Bronchial epithelial cell (primary cell): Measurements from ENCODE around the gene DENND1A. TPM values are rescaled to one million over a fixed set of nuclear protein-coding genes. Genes with fewer than 3 reads are reported as not detected.

Experiments used
- DNase-seq: peaks from one replicate; pipeline ENCODE4 v3.0.0-alpha.2; 2010; ENCODE audit warnings: low read depth
- FAIRE-seq: peaks from 2 replicates; lab custom pipeline; 2011; peaks lifted over from hg19 to GRCh38; lab: Jason Lieb, UNC
- H3K27me3 ChIP-seq: 2 replicates; pipeline ENCODE4 v1.5.1; 2011; ENCODE audit warnings: low read length; ENCODE audit not compliant: control insufficient read depth, insufficient read depth
- H3K36me3 ChIP-seq: 2 replicates; pipeline ENCODE4 v1.5.1; 2011; ENCODE audit warnings: low read length; ENCODE audit not compliant: control insufficient read depth, insufficient read depth
- H3K4me3 ChIP-seq: 2 replicates; pipeline ENCODE4 v1.5.1; 2011; ENCODE audit warnings: mild to moderate bottlenecking, low read depth, low read length, control low read depth
- CTCF ChIP-seq: IDR thresholded peaks from 2 replicates; pipeline ENCODE4 v1.5.1; 2011; ENCODE audit warnings: mild to moderate bottlenecking, moderate library complexity, low read length, control low read depth, inconsistent platforms; ENCODE audit not compliant: insufficient read depth, severe bottlenecking
- total RNA-seq: library from RNA; depleted of rRNA; stranded (reverse); fragments of >200 nt; gene quantifications from 2 replicates; pipeline ENCODE4 v1.2.1, GENCODE V29; 2014

DENND1A gene
- total RNA-seq, 1 donor from 2014 or later = 6.1 TPM

GRCh38 chr9:123927625-123928532, 2.0 kb downstream of the DENND1A start:
- DNase-seq (peak; percentile 49), FAIRE-seq (no peak)
- no peak for TF ChIP-seq CTCF
- Histone ChIP-seq H3K36me3 (no peaks in the 10 kb centered on the region), H3K27me3 (no peaks in the 10 kb centered on the region), H3K4me3 (no peak overlapping the region)

- FAIRE-seq (no peak), DNase-seq (no peak)
- no peaks in the 10 kb centered on the region for H3K36me3 ChIP-seq
- no peak overlapping the region for H3K4me3 ChIP-seq
- TF ChIP-seq CTCF = no peak
- H3K27me3 ChIP-seq = no peaks in the 10 kb centered on the region
These were observed 3.0 kb downstream of the DENND1A start for GRCh38 chr9:123926941-123927340.

GRCh38 chr9:123925819-123926218, 4.1 kb downstream of the DENND1A start:
- FAIRE-seq (no peak), DNase-seq (peak; percentile 15)
- no peak overlapping the region for H3K4me3 ChIP-seq
- H3K36me3 ChIP-seq = no peaks in the 10 kb centered on the region
- TF ChIP-seq CTCF = no peak
- H3K27me3 ChIP-seq = no peaks in the 10 kb centered on the region

- DNase-seq (no peak), FAIRE-seq (no peak)
- TF ChIP-seq CTCF = no peak
These were observed 4.8 kb downstream of the DENND1A start for GRCh38 chr9:123925161-123925560.

GRCh38 chr9:123924727-123925126, 5.2 kb downstream of the DENND1A start:
- H3K36me3 ChIP-seq = no peaks in the 10 kb centered on the region
- H3K27me3 ChIP-seq = no peaks in the 10 kb centered on the region

More at GRCh38 chr9:123925161-123925560, 4.8 kb downstream of the DENND1A start:
- H3K4me3 ChIP-seq = no peak overlapping the region
- H3K27me3 ChIP-seq = no peaks in the 10 kb centered on the region
- H3K36me3 ChIP-seq = no peaks in the 10 kb centered on the region

More at GRCh38 chr9:123924727-123925126, 5.2 kb downstream of the DENND1A start:
- DNase-seq (no peak), FAIRE-seq (no peak)
- H3K4me3 ChIP-seq = no peak overlapping the region
- TF ChIP-seq CTCF = no peak
